ENCODE data around the gene CCNA1.

The CCNA1 gene

DNA sequence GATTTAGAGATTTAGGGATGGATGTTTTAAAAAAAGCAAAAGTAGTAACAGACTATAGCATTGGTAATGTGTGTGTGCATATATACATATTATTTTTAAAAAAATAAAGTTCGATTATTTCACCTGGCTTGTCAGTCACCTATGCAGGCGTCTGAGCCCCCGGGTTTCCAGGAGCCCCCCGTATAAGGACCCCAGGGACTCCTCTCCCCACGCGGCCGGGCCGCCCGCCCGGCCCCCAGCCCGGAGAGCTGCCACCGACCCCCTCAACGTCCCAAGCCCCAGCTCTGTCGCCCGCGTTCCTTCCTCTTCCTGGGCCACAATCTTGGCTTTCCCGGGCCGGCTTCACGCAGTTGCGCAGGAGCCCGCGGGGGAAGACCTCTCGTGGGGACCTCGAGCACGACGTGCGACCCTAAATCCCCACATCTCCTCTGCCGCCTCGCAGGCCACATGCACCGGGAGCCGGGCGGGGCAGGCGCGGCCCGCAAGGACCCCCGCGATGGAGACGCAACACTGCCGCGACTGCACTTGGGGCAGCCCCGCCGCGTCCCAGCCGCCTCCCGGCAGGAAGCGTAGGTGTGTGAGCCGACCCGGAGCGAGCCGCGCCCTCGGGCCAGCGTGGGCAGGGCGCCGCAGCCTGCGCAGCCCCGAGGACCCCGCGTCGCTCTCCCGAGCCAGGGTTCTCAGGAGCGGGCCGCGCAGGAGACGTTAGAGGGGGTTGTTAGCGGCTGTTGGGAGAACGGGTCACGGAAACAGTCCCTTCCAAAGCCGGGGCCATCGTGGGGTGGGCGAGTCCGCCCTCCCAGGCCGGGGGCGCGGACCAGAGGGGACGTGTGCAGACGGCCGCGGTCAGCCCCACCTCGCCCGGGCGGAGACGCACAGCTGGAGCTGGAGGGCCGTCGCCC is 840 bp upstream of the CCNA1 start:
- H3K4me3 ChIP-seq (ENCODE audit: low read depth, low read length): peak overlapping the region; percentile 19
- DNase-seq (ENCODE audit: low read depth): no peak
- TF ChIP-seq, protein P1, sequence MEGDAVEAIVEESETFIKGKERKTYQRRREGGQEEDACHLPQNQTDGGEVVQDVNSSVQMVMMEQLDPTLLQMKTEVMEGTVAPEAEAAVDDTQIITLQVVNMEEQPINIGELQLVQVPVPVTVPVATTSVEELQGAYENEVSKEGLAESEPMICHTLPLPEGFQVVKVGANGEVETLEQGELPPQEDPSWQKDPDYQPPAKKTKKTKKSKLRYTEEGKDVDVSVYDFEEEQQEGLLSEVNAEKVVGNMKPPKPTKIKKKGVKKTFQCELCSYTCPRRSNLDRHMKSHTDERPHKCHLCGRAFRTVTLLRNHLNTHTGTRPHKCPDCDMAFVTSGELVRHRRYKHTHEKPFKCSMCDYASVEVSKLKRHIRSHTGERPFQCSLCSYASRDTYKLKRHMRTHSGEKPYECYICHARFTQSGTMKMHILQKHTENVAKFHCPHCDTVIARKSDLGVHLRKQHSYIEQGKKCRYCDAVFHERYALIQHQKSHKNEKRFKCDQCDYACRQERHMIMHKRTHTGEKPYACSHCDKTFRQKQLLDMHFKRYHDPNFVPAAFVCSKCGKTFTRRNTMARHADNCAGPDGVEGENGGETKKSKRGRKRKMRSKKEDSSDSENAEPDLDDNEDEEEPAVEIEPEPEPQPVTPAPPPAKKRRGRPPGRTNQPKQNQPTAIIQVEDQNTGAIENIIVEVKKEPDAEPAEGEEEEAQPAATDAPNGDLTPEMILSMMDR (IDR thresholded peaks at IDR 0.05; ENCODE audit: low read depth, low read length, missing control alignments): no peak

DNA sequence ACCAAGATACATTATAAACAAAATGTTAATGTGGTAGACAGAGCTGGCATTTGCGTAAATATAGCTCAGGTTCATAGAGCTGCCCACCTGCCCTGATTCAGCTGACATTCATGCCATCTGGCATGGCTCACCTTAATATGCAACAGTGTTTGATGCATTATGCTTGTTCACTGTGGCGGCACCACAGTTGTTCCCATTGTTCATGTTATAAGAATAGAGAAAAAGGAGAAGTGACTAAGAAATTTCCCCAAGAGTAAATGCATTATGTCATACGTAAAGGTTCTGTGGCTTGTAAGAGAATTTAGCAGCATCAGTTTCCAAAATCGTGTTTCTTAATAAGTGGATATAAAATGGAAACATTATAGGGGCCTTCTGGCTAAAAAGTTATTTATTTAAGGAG is 4.5 kb downstream of the CCNA1 start:
- H3K4me3 ChIP-seq (ENCODE audit: low read depth, low read length): no peak overlapping the region
- no peak for DNase-seq (ENCODE audit: low read depth)
- TF ChIP-seq, protein P1 (IDR thresholded peaks at IDR 0.05; ENCODE audit: low read depth, low read length, missing control alignments): no peak

DNA sequence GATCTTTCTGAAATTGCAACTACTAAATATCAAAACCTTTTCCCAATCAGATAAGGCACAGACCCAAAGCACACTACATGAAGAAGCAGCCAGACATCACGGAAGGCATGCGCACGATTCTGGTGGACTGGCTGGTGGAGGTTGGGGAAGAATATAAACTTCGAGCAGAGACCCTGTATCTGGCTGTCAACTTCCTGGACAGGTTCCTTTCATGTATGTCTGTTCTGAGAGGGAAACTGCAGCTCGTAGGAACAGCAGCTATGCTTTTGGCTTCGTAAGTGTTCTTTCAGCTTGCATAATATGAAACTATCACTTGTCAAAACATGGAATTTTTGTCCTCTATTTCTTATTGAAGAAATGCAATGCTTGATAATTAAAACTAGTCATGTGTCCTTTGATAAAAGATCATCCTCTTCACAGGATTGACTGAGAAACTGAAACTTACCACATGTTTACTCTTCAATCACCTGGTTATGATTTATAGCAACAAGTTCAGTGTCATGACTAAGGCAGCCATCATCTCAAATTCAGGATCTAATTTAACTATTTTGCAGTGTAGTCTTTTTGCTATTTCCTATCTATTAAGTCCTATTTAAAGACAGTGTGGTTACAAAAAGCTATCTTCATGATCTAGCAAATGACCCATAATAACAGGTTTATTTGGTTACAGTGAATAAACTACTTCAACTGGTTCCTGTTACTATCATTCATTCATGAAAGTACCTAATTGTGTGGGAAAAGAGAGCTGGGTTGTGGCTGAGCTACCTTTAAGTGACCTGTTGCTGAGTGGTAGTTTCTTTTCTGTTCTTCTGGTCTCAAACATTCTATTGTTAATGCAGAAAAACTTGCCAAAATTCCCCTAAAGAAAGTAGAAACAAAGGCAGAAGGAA is 6.5 kb downstream of the CCNA1 start:
- TF ChIP-seq, protein P1 (IDR thresholded peaks at IDR 0.05; ENCODE audit: low read depth, low read length, missing control alignments): no peak
- DNase-seq (ENCODE audit: low read depth): no peak
- H3K4me3 ChIP-seq (ENCODE audit: low read depth, low read length): no peak overlapping the region

DNA sequence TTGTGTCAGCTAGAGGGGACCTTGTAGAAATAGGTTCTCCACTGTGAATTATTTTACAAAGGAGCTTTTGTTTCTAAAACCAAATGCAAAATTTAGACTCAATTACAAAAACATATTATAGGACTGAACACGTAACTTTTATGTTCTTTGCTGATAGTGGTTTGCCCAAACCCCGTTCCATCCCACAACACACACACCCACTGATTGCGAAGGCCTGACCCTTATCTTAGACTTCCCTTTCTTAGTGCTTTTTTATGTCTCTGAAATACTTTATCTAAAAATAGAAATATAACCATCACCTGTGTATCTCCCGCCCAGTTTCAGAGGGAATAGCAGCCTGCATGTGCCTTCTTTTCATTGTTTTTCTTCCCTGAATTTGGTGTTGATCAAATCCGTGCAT is 13.0 kb downstream of the CCNA1 start:
- TF ChIP-seq, protein P1 (IDR thresholded peaks at IDR 0.05; ENCODE audit: low read depth, low read length, missing control alignments): no peak
- DNase-seq (ENCODE audit: low read depth): no peak
- no peak overlapping the region for H3K4me3 ChIP-seq (ENCODE audit: low read depth, low read length)

DNA sequence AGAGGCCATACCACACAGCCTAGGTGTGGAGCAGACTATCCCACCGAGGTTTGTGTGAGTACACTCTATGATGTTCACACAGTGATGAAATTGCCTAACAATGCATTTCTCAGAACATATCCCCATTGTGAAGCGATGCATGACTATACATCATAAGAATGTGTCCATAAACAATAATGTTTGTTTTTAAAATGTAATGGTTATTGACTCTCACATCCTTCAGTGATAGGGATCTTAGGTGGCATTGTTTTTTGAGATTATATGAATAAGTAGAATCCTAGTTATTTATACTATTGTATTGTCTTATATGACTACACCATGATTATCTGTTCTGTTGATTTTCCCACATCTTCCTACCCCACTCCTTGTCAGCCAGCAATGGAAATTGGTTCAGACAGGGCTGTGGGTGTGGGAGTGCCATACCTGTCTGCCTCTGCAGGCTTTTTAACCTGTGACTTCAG is 13.6 kb downstream of the CCNA1 start:
- TF ChIP-seq, protein P1 (IDR thresholded peaks at IDR 0.05; ENCODE audit: low read depth, low read length, missing control alignments): no peak
- no peak for DNase-seq (ENCODE audit: low read depth)
- H3K4me3 ChIP-seq (ENCODE audit: low read depth, low read length): no peak overlapping the region

DNA sequence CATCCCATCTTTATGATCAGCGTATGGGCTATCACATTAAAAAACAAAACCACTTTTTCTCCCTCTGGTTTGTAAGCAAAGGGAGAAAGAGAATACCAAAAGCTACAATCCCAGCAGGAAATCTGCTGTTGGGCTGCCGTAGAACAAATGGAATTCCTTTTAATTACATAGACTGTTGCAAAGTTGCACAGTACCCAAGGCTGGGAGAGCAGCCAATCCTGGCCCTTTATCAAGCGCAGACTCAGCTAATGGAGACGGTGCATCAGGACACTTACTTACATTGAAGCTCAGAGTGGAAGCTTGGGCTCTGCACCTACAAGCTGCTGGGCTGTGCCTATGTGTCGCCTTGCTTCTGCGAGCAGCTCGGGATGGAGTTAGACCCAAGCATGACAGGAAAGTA is 15.2 kb downstream of the CCNA1 start:
- no peak overlapping the region for H3K4me3 ChIP-seq (ENCODE audit: low read depth, low read length)
- no peak for DNase-seq (ENCODE audit: low read depth)
- TF ChIP-seq, protein P1 (IDR thresholded peaks at IDR 0.05; ENCODE audit: low read depth, low read length, missing control alignments): no peak
